ENCODE results near the gene IGFBP2. TPM values are rescaled to one million over a fixed set of nuclear protein-coding genes. Genes with fewer than 3 reads are reported as not detected.

IGFBP2 gene
- total and polyA plus RNA-seq, 2 of the 4 experiments (the other 2 are of a cell fraction) = 33.5 to 236 TPM

DNA sequence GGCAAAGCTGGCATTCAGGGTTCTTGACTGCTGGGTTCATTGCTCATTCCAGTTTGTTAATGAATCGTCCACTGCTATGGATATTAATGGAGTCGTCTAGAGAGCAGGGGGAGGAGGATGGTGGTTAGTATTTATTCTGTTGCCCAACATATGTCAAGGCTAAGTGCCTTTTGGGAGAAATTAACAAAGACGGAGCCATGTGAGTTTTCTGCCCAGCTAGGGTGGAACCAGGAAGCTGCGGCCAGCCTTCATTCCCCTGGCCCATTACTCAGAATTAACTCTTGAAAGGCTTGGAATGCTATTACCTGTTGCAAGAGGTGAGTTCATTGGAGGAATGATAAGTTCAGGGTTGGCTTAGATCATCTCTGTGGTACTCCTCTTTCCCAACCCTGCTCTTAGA lies 19.3 kb downstream of the IGFBP2 start:
- Histone ChIP-seq H2BK5ac (ENCODE audit: low read depth, low read length, poor library complexity, severe bottlenecking) (no peak overlapping the region), H3K18ac (ENCODE audit: low read depth, low read length) (no peak overlapping the region), H3K9me1 (ENCODE audit: insufficient read depth, low read length) (peaks cover 4% of the 10 kb centered on the region), H3K23ac (ENCODE audit: low read depth, low read length) (no peak overlapping the region), H2AFZ (replicated peaks; ENCODE audit: low read length, poor library complexity) (no peak overlapping the region), H3K4me3 (ENCODE audit: insufficient read depth, low read depth, low read length) (no peak overlapping the region), H4K91ac (ENCODE audit: insufficient read depth, low read depth, low read length) (no peak overlapping the region), H3K27ac (ENCODE audit: insufficient read depth, low read length) (no peak overlapping the region), H4K20me1 (ENCODE audit: insufficient read depth, low read length) (no peaks in the 10 kb centered on the region), H3K36me3 (ENCODE audit: control insufficient read depth, insufficient read depth, low read length) (no peaks in the 10 kb centered on the region), H3K14ac (replicated peaks; ENCODE audit: low read depth, low read length) (no peak overlapping the region), H2BK15ac (ENCODE audit: low read depth, low read length) (no peak overlapping the region), H3K9ac (ENCODE audit: low read depth, low read length) (no peak overlapping the region), H3K4me2 (ENCODE audit: low read depth, low read length) (no peak overlapping the region), H3K27me3 (ENCODE audit: control insufficient read depth, insufficient read depth, low read length) (peaks cover 1% of the 10 kb centered on the region), H3K4ac (ENCODE audit: low read depth, low read length) (no peak overlapping the region), H2AK9ac (replicated peaks; ENCODE audit: low read depth, low read length, poor library complexity) (no peak overlapping the region), H3K4me1 (ENCODE audit: control insufficient read depth, insufficient read depth, low read length) (peaks cover 29% of the 10 kb centered on the region; the same call in 1 of the 2 replicates), H2AK5ac (ENCODE audit: low read depth, low read length) (no peak overlapping the region; the same call in 1 of the 2 replicates), H4K8ac (ENCODE audit: low read depth in 2 of 2, low read length in 2 of 2) (no peak overlapping the region), H4K5ac (ENCODE audit: low read depth, low read length) (no peak overlapping the region), H3K79me1 (ENCODE audit: low read depth in 1 of 2, low read length in 2 of 2) (no peaks in the 10 kb centered on the region), H2BK20ac (ENCODE audit: low read depth, low read length) (no peak overlapping the region), H3K56ac (ENCODE audit: extremely low read depth, insufficient read depth, low read length) (no peak overlapping the region), H3K9me3 (ENCODE audit: control insufficient read depth, insufficient read depth, low read length) (no peaks in the 10 kb centered on the region), H2BK120ac (ENCODE audit: low read depth, low read length) (no peak overlapping the region)
- no peak for DNase-seq
- ChIA-PET CTCF (interaction anchor here (1.3 kb wide), 1 partner anchor 133 kb away, joined by 4 read pairs; no protein-coding TSS in a partner anchor), POLR2A (ENCODE audit: unreplicated experiment) (no interaction called here)
- in situ Hi-C loops (cut with MboI; ENCODE audit: low sequenced_read_pairs) = no loop called here
- TF ChIP-seq CEBPB (IDR thresholded peaks at IDR 0.05; ENCODE audit: low read depth, low read length) (no peak), MXI1 (IDR thresholded peaks at IDR 0.05; ENCODE audit: borderline replicate concordance, low read depth, low read length) (no peak), BHLHE40 (IDR thresholded peaks at IDR 0.05; ENCODE audit: low read depth, low read length) (no peak), RAD21 (IDR thresholded peaks at IDR 0.05; ENCODE audit: low read length) (no peak), RCOR1 (IDR thresholded peaks at IDR 0.05; ENCODE audit: insufficient replicate concordance, low read length) (no peak), POLR2A (IDR thresholded peaks at IDR 0.05; ENCODE audit: low read depth, low read length) (no peak), MAFK (IDR thresholded peaks at IDR 0.05; ENCODE audit: low read depth, low read length) (no peak), CTCF (conservative IDR thresholded peaks at IDR 0.05; ENCODE audit: low read depth, low read length) (no peak), NFE2L2 (IDR thresholded peaks at IDR 0.05; ENCODE audit: low read depth, low read length) (no peak), CHD1 (IDR thresholded peaks at IDR 0.05; ENCODE audit: low read depth, low read length) (no peak), SMC3 (IDR thresholded peaks at IDR 0.05; ENCODE audit: low read depth, low read length) (no peak), RFX5 (IDR thresholded peaks at IDR 0.05; ENCODE audit: low read depth, low read length) (no peak), MAZ (IDR thresholded peaks at IDR 0.05; ENCODE audit: borderline replicate concordance, low read depth, low read length) (no peak), FOS (IDR thresholded peaks at IDR 0.05; ENCODE audit: low read depth, low read length) (no peak)
- TF ChIP-seq, protein P1, sequence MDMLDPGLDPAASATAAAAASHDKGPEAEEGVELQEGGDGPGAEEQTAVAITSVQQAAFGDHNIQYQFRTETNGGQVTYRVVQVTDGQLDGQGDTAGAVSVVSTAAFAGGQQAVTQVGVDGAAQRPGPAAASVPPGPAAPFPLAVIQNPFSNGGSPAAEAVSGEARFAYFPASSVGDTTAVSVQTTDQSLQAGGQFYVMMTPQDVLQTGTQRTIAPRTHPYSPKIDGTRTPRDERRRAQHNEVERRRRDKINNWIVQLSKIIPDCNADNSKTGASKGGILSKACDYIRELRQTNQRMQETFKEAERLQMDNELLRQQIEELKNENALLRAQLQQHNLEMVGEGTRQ (IDR thresholded peaks at IDR 0.05; ENCODE audit: low read depth, low read length) = no peak
- TF ChIP-seq, protein P2, sequence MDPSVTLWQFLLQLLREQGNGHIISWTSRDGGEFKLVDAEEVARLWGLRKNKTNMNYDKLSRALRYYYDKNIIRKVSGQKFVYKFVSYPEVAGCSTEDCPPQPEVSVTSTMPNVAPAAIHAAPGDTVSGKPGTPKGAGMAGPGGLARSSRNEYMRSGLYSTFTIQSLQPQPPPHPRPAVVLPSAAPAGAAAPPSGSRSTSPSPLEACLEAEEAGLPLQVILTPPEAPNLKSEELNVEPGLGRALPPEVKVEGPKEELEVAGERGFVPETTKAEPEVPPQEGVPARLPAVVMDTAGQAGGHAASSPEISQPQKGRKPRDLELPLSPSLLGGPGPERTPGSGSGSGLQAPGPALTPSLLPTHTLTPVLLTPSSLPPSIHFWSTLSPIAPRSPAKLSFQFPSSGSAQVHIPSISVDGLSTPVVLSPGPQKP (IDR thresholded peaks at IDR 0.05; ENCODE audit: borderline replicate concordance, low read depth, low read length) = no peak
- 60% methylated on average over 1 of the region's 4 CpGs; no CpG with 5 or more reads in 1 of the 2 experiments for WGBS, 2 experiments (ENCODE audit: extremely low coverage in 2 of 2, insufficient read length in 1 of 2)
- dilution Hi-C loops (cut with HindIII; ENCODE audit: low sequenced_read_pairs, unreplicated experiment) = loop anchor here (25.0 kb wide), 1 partner anchor 140 kb away; no protein-coding TSS in a partner anchor
- intact Hi-C loops (cut with micrococcal nuclease) = loop anchor here (5.0 kb wide), 1 partner anchor 65 kb away; no protein-coding TSS in a partner anchor
- ATAC-seq (ENCODE audit: low read depth) = no peak
- no TSS peak for BruUV-seq (replicated peaks)
